ENCODE data around the gene TAC3. TPM values are rescaled to one million over a fixed set of nuclear protein-coding genes. Genes with fewer than 3 reads are reported as not detected.

The TAC3 gene
- total and polyA plus RNA-seq, 2 of the 4 experiments (the other 2 are of a cell fraction) = 0.94 TPM; not detected in 1

GRCh38 chr12:57019983-57020719, 3.8 kb upstream of the TAC3 start:
- no TSS peak for BruUV-seq (replicated peaks)
- H4K20me1 ChIP-seq (ENCODE audit: insufficient read depth, low read length) = no peaks in the 10 kb centered on the region
- WGBS, 2 experiments (ENCODE audit: extremely low coverage in 2 of 2, insufficient read length in 1 of 2) = no CpG with 5 or more reads among the region's 9 CpGs
- H2BK5ac ChIP-seq (ENCODE audit: low read depth, low read length, poor library complexity, severe bottlenecking) = no peak overlapping the region
- in situ Hi-C loops (cut with MboI; ENCODE audit: low sequenced_read_pairs) = loop anchor here (5.0 kb wide), 1 partner anchor 32 kb away; the partner anchor contains the start of gene MYO1A
- no peak overlapping the region for H3K9ac ChIP-seq (ENCODE audit: low read depth, low read length)
- H3K4me1 ChIP-seq (ENCODE audit: control insufficient read depth, insufficient read depth, low read length) = peaks cover 5% of the 10 kb centered on the region; the same call in 1 of the 2 replicates
- intact Hi-C loops (cut with micrococcal nuclease) = no loop called here
- H3K56ac ChIP-seq (ENCODE audit: extremely low read depth, insufficient read depth, low read length) = no peak overlapping the region
- DNase-seq = no peak
- no peak overlapping the region for H2BK15ac ChIP-seq (ENCODE audit: low read depth, low read length)
- no peak for ATAC-seq (ENCODE audit: low read depth)
- no peak overlapping the region for H4K91ac ChIP-seq (ENCODE audit: insufficient read depth, low read depth, low read length)
- no peak overlapping the region for H3K23ac ChIP-seq (ENCODE audit: low read depth, low read length)
- no peak overlapping the region for H2BK120ac ChIP-seq (ENCODE audit: low read depth, low read length)
- no peak overlapping the region for H2AFZ ChIP-seq (replicated peaks; ENCODE audit: low read length, poor library complexity)
- no peak overlapping the region for H3K18ac ChIP-seq (ENCODE audit: low read depth, low read length)
- 0 out of 2 replicates have a peak, but pooled peaks cover 2% of the 10 kb centered on the region for H3K9me1 ChIP-seq (ENCODE audit: insufficient read depth, low read length)
- TF ChIP-seq ELK1 (IDR thresholded peaks at IDR 0.05; ENCODE audit: borderline replicate concordance, low read depth, low read length) (no peak), BHLHE40 (IDR thresholded peaks at IDR 0.05; ENCODE audit: low read depth, low read length) (no peak), CEBPB (IDR thresholded peaks at IDR 0.05; ENCODE audit: low read depth, low read length) (no peak), RAD21 (IDR thresholded peaks at IDR 0.05; ENCODE audit: low read length) (no peak), CHD1 (IDR thresholded peaks at IDR 0.05; ENCODE audit: low read depth, low read length) (no peak), USF2 (IDR thresholded peaks at IDR 0.05; ENCODE audit: low read depth, low read length) (no peak)
- H3K4me2 ChIP-seq (ENCODE audit: low read depth, low read length) = no peak overlapping the region
- no peaks in the 10 kb centered on the region for H3K9me3 ChIP-seq (ENCODE audit: control insufficient read depth, insufficient read depth, low read length)
- H2BK20ac ChIP-seq (ENCODE audit: low read depth, low read length) = no peak overlapping the region
- H3K4ac ChIP-seq (ENCODE audit: low read depth, low read length) = no peak overlapping the region
- CTCF ChIA-PET = interaction anchor here (0.6 to 1.3 kb wide), 3 partner anchors 12 to 92 kb away, joined by 3 to 4 read pairs (median 3); no protein-coding TSS in a partner anchor
- POLR2A ChIA-PET (ENCODE audit: unreplicated experiment) = no interaction called here
- no peak overlapping the region for H2AK5ac ChIP-seq (ENCODE audit: low read depth, low read length)
- no peak overlapping the region for H4K8ac ChIP-seq (ENCODE audit: low read depth in 2 of 2, low read length in 2 of 2)
- H3K79me1 ChIP-seq (ENCODE audit: low read depth in 1 of 2, low read length in 2 of 2) = no peaks in the 10 kb centered on the region
- H3K14ac ChIP-seq (replicated peaks; ENCODE audit: low read depth, low read length) = no peak overlapping the region
- no peak overlapping the region for H3K27ac ChIP-seq (ENCODE audit: insufficient read depth, low read length)
- dilution Hi-C loops (cut with HindIII; ENCODE audit: low sequenced_read_pairs, unreplicated experiment) = no loop called here
- no peak overlapping the region for H3K4me3 ChIP-seq (ENCODE audit: insufficient read depth, low read depth, low read length)
- no peak overlapping the region for H2AK9ac ChIP-seq (replicated peaks; ENCODE audit: low read depth, low read length, poor library complexity)
- H3K27me3 ChIP-seq (ENCODE audit: control insufficient read depth, insufficient read depth, low read length) = peaks cover 17% of the 10 kb centered on the region
- H3K36me3 ChIP-seq (ENCODE audit: control insufficient read depth, insufficient read depth, low read length) = no peaks in the 10 kb centered on the region
- no peak overlapping the region for H4K5ac ChIP-seq (ENCODE audit: low read depth, low read length)
